Stimulated activated naive CD8-positive, alpha-beta T cell treated with anti-CD3 and anti-CD28 coated beads, Interleukin-15, amount 100 ng/mL, for 72 hours (primary cell): Measurements from ENCODE around the gene RHBG.
"Not testable (repeated sequence)": the region's sequence is repeated elsewhere in the genome, so short reads cannot be mapped to it uniquely, and the experiment has no call there.

ENCODE experiments used
- ATAC-seq: fragments of 150-1000 bp; cut with Tn5 transposase; 2 replicates; pipeline ENCODE4 v1.10.0; 2021; ENCODE audit warnings: mild to moderate bottlenecking, moderate library complexity
- DNase-seq, 2 donors: peaks; one replicate each; pipeline ENCODE4 v3.0.0; 2021 to 2022
- H3K27ac Mint-ChIP-seq, 2 donors: one replicate each; pipeline ENCODE4 v1.8.0; 2022; ENCODE audit warnings: mild to moderate bottlenecking in 2 of 2, mixed read lengths in 2 of 2, moderate library complexity in 2 of 2
- H3K27me3 Mint-ChIP-seq: one replicate; pipeline ENCODE4 v1.8.0; 2022; ENCODE audit warnings: mixed read lengths
- H3K4me1 Mint-ChIP-seq: one replicate; pipeline ENCODE4 v1.8.0; 2022; ENCODE audit warnings: mild to moderate bottlenecking, mixed read lengths
- H3K4me3 Mint-ChIP-seq, 2 donors: one replicate each; pipeline ENCODE4 v1.8.0; 2022; ENCODE audit warnings: mild to moderate bottlenecking in 2 of 2, mixed read lengths in 2 of 2, moderate library complexity in 1 of 2
- H3K9me3 Mint-ChIP-seq, 2 donors: one replicate each; pipeline ENCODE4 v1.8.0; 2022; ENCODE audit warnings: mixed read lengths in 2 of 2

RHBG gene

GRCh38 chr1:156356262-156356874 is 12.6 kb upstream of the RHBG start:
- Mint-ChIP-seq H3K9me3 (no peaks in the 10 kb centered on the region), H3K27me3 (peaks cover 47% of the 10 kb centered on the region), H3K4me3 (no peak overlapping the region)

GRCh38 chr1:156356875-156357534 is 12.0 kb upstream of the RHBG start:
- Mint-ChIP-seq H3K27ac (peak overlapping the region in 1 of 2 donors; percentile 9), H3K9me3 (no peaks in the 10 kb centered on the region), H3K4me1 (peaks cover 14% of the 10 kb centered on the region), H3K4me3 (peak overlapping the region in 1 of 2 donors; percentile 42), H3K27me3 (peaks cover 47% of the 10 kb centered on the region)
- ATAC-seq (peak; percentile 99), DNase-seq (peak; percentile 61 to 69)

More at GRCh38 chr1:156356262-156356874, 12.6 kb upstream of the RHBG start:
- DNase-seq: no peak
- ATAC-seq: no peak
- Mint-ChIP-seq H3K4me1 (peaks cover 14% of the 10 kb centered on the region), H3K27ac (peak overlapping the region in 1 of 2 donors; percentile 9)

- Mint-ChIP-seq H3K9me3 (no peaks in the 10 kb centered on the region), H3K27me3 (peaks cover 41% of the 10 kb centered on the region), H3K27ac (no peak overlapping the region), H3K4me3 (no peak overlapping the region), H3K4me1 (peaks cover 14% of the 10 kb centered on the region)
- ATAC-seq (no peak), DNase-seq (no peak)
Measured at GRCh38 chr1:156357977-156358376, 11.0 kb upstream of the RHBG start.

- Mint-ChIP-seq H3K27me3 (peaks cover 41% of the 10 kb centered on the region), H3K9me3 (no peaks in the 10 kb centered on the region), H3K27ac (no peak overlapping the region), H3K4me1 (peaks cover 14% of the 10 kb centered on the region), H3K4me3 (no peak overlapping the region)
- no peak for DNase-seq
- ATAC-seq: no peak
Measured at GRCh38 chr1:156358641-156359040, 10.4 kb upstream of the RHBG start.

GRCh38 chr1:156359249-156359648 is 9.8 kb upstream of the RHBG start:
- Mint-ChIP-seq H3K4me3 (no peak overlapping the region), H3K4me1 (peaks cover 14% of the 10 kb centered on the region), H3K27me3 (peaks cover 44% of the 10 kb centered on the region), H3K27ac (no peak overlapping the region), H3K9me3 (no peaks in the 10 kb centered on the region)
- no peak for ATAC-seq
- no peak for DNase-seq

- H3K4me1 Mint-ChIP-seq: peaks cover 14% of the 10 kb centered on the region
- DNase-seq (no peak), ATAC-seq (no peak)
- no peak overlapping the region for H3K4me3 Mint-ChIP-seq
- H3K9me3 Mint-ChIP-seq: no peaks in the 10 kb centered on the region
- H3K27ac Mint-ChIP-seq: no peak overlapping the region
- peaks cover 51% of the 10 kb centered on the region for H3K27me3 Mint-ChIP-seq
Measured at GRCh38 chr1:156359973-156360372, 9.0 kb upstream of the RHBG start.

- H3K27me3 Mint-ChIP-seq: peaks cover 55% of the 10 kb centered on the region
- H3K4me1 Mint-ChIP-seq: peaks cover 14% of the 10 kb centered on the region
- no peak for DNase-seq
- H3K4me3 Mint-ChIP-seq: no peak overlapping the region
- no peaks in the 10 kb centered on the region for H3K9me3 Mint-ChIP-seq
- ATAC-seq: no peak
- H3K27ac Mint-ChIP-seq: no peak overlapping the region
Measured at GRCh38 chr1:156360534-156360933, 8.5 kb upstream of the RHBG start.

GRCh38 chr1:156365754-156366153 is 3.3 kb upstream of the RHBG start:
- ATAC-seq: no peak
- Mint-ChIP-seq H3K27me3 (peaks cover 64% of the 10 kb centered on the region), H3K9me3 (no peaks in the 10 kb centered on the region), H3K4me1 (peaks cover 8% of the 10 kb centered on the region), H3K27ac (no peak overlapping the region), H3K4me3 (no peak overlapping the region)
- DNase-seq: no peak

- H3K4me1 Mint-ChIP-seq: peaks cover 8% of the 10 kb centered on the region
- no peak for DNase-seq
- H3K27ac Mint-ChIP-seq: no peak overlapping the region
- ATAC-seq: no peak
- no peak overlapping the region for H3K4me3 Mint-ChIP-seq
- H3K27me3 Mint-ChIP-seq: peaks cover 66% of the 10 kb centered on the region
- H3K9me3 Mint-ChIP-seq: no peaks in the 10 kb centered on the region
Measured at GRCh38 chr1:156366378-156367166, 2.4 kb upstream of the RHBG start.

DNA sequence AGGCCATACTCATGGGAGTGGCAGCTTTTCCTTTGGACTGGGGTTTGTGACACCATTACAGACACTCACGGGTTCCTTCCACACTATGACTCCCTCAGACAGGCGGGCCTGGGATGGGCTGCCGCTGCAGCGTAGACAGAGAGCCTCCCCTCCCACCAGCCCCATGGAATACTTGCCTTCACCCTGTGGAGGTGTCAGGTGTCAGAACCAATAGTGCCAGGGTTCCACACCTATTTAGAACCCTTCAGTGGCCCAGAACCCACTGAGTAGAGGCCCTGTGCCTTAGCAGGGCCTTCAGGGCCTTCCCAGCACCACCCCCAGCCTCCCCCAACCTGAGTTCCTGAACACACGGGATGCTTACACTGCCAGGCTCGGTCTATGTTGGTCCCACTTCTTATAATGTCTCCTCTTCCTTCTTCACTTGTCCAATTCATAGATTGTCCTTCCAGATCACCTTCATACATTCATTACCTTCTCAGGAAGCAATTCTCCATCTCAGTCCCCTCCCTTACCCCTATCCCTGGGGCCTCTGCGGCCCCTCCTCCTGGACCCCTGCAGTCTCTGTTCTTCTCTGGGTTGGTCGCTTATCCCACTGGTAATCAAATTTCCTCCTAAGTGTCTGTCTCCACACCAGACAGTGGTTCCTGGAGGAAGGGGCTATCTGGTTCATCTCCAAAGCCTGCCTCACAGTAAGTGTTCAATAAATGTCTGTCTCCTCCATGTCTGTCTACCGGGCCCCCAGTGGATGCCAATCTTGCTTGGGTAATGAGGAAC is 1.4 kb upstream of the RHBG start:
- Mint-ChIP-seq H3K9me3 (no peaks in the 10 kb centered on the region), H3K27me3 (peaks cover 76% of the 10 kb centered on the region), H3K4me1 (peaks cover 8% of the 10 kb centered on the region), H3K27ac (peak overlapping the region in 1 of 2 donors; percentile 60), H3K4me3 (no peak overlapping the region)
- DNase-seq: no peak
- ATAC-seq: no peak

- H3K9me3 Mint-ChIP-seq: no peaks in the 10 kb centered on the region
- H3K4me1 Mint-ChIP-seq: peaks cover 8% of the 10 kb centered on the region
- H3K4me3 Mint-ChIP-seq: no peak overlapping the region
- peaks cover 82% of the 10 kb centered on the region for H3K27me3 Mint-ChIP-seq
- ATAC-seq: no peak
- DNase-seq: no peak
- H3K27ac Mint-ChIP-seq: no peak overlapping the region
Measured at GRCh38 chr1:156368157-156368658, 803 bp upstream of the RHBG start.

DNA sequence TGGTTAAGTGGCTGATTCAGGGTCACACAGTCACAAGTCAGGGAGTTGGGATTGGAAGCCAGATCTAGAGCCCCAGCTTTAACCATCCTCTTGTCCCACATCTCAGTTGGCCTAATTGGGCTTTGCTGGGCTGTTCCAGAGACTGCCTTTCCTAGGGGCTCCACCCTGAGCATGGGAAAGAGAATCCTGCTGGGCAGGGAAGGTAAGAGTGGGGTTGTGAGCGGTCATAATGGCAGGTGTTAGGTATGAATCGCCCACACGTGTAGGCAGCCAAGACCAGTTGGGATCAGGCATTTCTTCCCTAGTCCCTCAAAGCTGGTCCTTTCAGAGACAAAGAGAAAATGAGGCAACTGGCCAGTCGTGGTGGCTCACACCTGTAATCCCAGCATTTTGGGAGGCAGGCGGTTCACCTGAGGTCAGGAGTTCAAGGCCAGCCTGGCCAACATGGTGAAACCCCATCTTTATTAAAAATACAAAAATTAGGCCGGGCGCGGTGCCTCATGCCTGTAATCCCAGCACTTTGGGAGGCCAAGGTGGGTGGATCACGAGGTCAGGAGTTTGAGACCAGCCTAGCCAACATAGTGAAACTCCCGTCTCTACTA is 775 bp downstream of the RHBG start:
- DNase-seq, ATAC-seq, H3K27ac Mint-ChIP-seq, H3K9me3 Mint-ChIP-seq, H3K4me1 Mint-ChIP-seq: not testable (repeated sequence)
- peaks cover 90% of the 10 kb centered on the region for H3K27me3 Mint-ChIP-seq
- H3K4me3 Mint-ChIP-seq: peak overlapping the region in 1 of 2 donors; percentile 72

- no peak for DNase-seq
- no peak overlapping the region for H3K27ac Mint-ChIP-seq
- H3K9me3 Mint-ChIP-seq: no peaks in the 10 kb centered on the region
- peak; percentile 42 for ATAC-seq
- peaks cover 8% of the 10 kb centered on the region for H3K4me1 Mint-ChIP-seq
- no peak overlapping the region for H3K4me3 Mint-ChIP-seq
- H3K27me3 Mint-ChIP-seq: peaks cover 77% of the 10 kb centered on the region
Measured at GRCh38 chr1:156371553-156372264, 2.7 kb downstream of the RHBG start.

DNA sequence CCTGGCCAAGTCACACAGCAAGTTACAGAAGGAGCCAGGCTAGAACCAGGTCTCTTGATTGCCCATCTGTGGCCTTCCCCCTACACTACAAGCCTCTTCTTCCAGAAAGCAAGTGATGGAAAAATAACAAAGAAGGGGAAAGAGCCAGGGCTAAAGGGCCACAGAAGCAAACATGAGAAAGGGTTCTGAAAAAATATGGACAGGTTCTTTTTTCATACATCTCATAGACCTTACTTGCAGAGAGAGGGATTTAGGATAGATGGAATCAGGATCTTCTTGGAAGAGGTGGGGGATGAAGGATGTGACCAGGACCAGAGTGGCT is 3.2 kb downstream of the RHBG start:
- Mint-ChIP-seq H3K4me3 (no peak overlapping the region), H3K4me1 (peaks cover 8% of the 10 kb centered on the region), H3K27ac (no peak overlapping the region), H3K27me3 (peaks cover 73% of the 10 kb centered on the region), H3K9me3 (no peaks in the 10 kb centered on the region)
- no peak for DNase-seq
- no peak for ATAC-seq
